Neuronal stem cell (in vitro differentiated cells): ENCODE measurements around the gene GASK1B.

Source experiments
- DNase-seq: peaks from one replicate; pipeline ENCODE4 v3.0.0-alpha.2; 2013; ENCODE audit warnings: low spot score
- H2AFZ ChIP-seq: one replicate; pipeline ENCODE4 v1.6.1; 2013; ENCODE audit warnings: mild to moderate bottlenecking, low read length, inconsistent platforms
- H2AK5ac ChIP-seq: 2 replicates; pipeline ENCODE4 v1.6.1; 2013; ENCODE audit warnings: low read depth, mild to moderate bottlenecking, inconsistent platforms, low read length, moderate library complexity, mixed read lengths
- H2BK120ac ChIP-seq: 2 replicates; pipeline ENCODE4 v1.6.1; 2013; ENCODE audit warnings: low read depth, mild to moderate bottlenecking, inconsistent platforms, low read length, moderate library complexity, mixed read lengths
- H2BK12ac ChIP-seq: one replicate; pipeline ENCODE4 v1.6.1; 2013; ENCODE audit warnings: low read length, inconsistent platforms
- H2BK15ac ChIP-seq: 2 replicates; pipeline ENCODE4 v1.6.1; 2013; ENCODE audit warnings: mild to moderate bottlenecking, low read length, inconsistent platforms, mixed read lengths
- H2BK5ac ChIP-seq: one replicate; pipeline ENCODE4 v1.6.1; 2013; ENCODE audit warnings: inconsistent platforms, mild to moderate bottlenecking, low read length, moderate library complexity
- H3K14ac ChIP-seq: one replicate; pipeline ENCODE4 v1.6.1; 2013; ENCODE audit warnings: low read length, inconsistent platforms
- H3K18ac ChIP-seq: 2 replicates; pipeline ENCODE4 v1.6.1; 2013; ENCODE audit warnings: low read length, inconsistent platforms
- H3K23ac ChIP-seq: 2 replicates; pipeline ENCODE4 v1.6.1; 2013; ENCODE audit warnings: low read depth, mild to moderate bottlenecking, mixed read lengths, low read length, inconsistent platforms; ENCODE audit not compliant: poor library complexity
- H3K27ac ChIP-seq: replicated peaks from 3 replicates; pipeline ENCODE4 v1.5.1; 2013; ENCODE audit warnings: low read length, inconsistent platforms
- H3K27me3 ChIP-seq, 3 experiments: 2 replicates each; pipeline ENCODE4 v1.6.1; 2013; ENCODE audit warnings: low read length in 3 of 3, mild to moderate bottlenecking in 2 of 3, inconsistent platforms in 1 of 3, low read depth in 1 of 3, mixed read lengths in 1 of 3, moderate library complexity in 1 of 3; ENCODE audit not compliant: control insufficient read depth in 3 of 3, insufficient read depth in 3 of 3
- H3K36me3 ChIP-seq, 2 donors: replicated peaks in 1 of 2; 2 replicates each; pipeline ENCODE4 v1.6.1; 2013; ENCODE audit warnings: low read length in 2 of 2; ENCODE audit not compliant: control insufficient read depth in 2 of 2, insufficient read depth in 2 of 2
- H3K4ac ChIP-seq: 2 replicates; pipeline ENCODE4 v1.6.1; 2013; ENCODE audit warnings: inconsistent platforms, mild to moderate bottlenecking, low read length, moderate library complexity
- H3K4me1 ChIP-seq, 2 donors: 1 replicate in 1 of 2; 2 replicates in 1 of 2; pipeline ENCODE4 v1.6.1; 2013; ENCODE audit warnings: low read length in 2 of 2, low read depth in 1 of 2; ENCODE audit not compliant: control insufficient read depth in 2 of 2, insufficient read depth in 1 of 2
- H3K4me2 ChIP-seq: one replicate; pipeline ENCODE4 v1.6.1; 2013; ENCODE audit warnings: mild to moderate bottlenecking, low read length, inconsistent platforms; ENCODE audit not compliant: insufficient read depth, poor library complexity, severe bottlenecking
- H3K4me3 ChIP-seq, 2 donors: 2 replicates each; pipeline ENCODE4 v1.5.1; 2013; ENCODE audit warnings: low read length in 2 of 2, mild to moderate bottlenecking in 2 of 2, inconsistent platforms in 1 of 2, moderate library complexity in 1 of 2
- H3K79me1 ChIP-seq: one replicate; pipeline ENCODE4 v1.6.1; 2013; ENCODE audit warnings: low read depth, mild to moderate bottlenecking, inconsistent platforms, low read length, moderate library complexity
- H3K9ac ChIP-seq: one replicate; pipeline ENCODE4 v1.6.1; 2013; ENCODE audit warnings: mild to moderate bottlenecking, low read depth, low read length, inconsistent platforms; ENCODE audit not compliant: poor library complexity
- H3K9me3 ChIP-seq, 2 donors: replicated peaks in 1 of 2; 2 replicates each; pipeline versions ENCODE3 to v1.6.1; 2013; ENCODE audit warnings: low read length in 2 of 2, mild to moderate bottlenecking in 2 of 2, inconsistent platforms in 1 of 2, low read depth in 1 of 2, mixed read lengths in 1 of 2, moderate library complexity in 1 of 2; ENCODE audit not compliant: control insufficient read depth in 2 of 2, insufficient read depth in 1 of 2
- H4K8ac ChIP-seq: one replicate; pipeline ENCODE4 v1.6.1; 2013; ENCODE audit warnings: low read depth, mild to moderate bottlenecking, inconsistent platforms, low read length, moderate library complexity
- H4K91ac ChIP-seq: one replicate; pipeline ENCODE4 v1.6.1; 2013; ENCODE audit warnings: low read length, low read depth, mild to moderate bottlenecking, inconsistent platforms; ENCODE audit not compliant: poor library complexity
- WGBS, 2 donors: extraction: QIAGEN DNeasy Blood & Tissue Kit; methylation state at CpG; one replicate each; pipeline ENCODE4 v1.1.7; 2013; ENCODE audit warnings: missing lambda C conversion rate in 2 of 2, mixed read lengths in 1 of 2; ENCODE audit not compliant: insufficient read length in 2 of 2, insufficient replicate concordance in 1 of 2; ENCODE audit errors: extremely low coverage in 2 of 2; 5-methylcytosine and 5-hydroxymethylcytosine counted together

GASK1B gene

DNA sequence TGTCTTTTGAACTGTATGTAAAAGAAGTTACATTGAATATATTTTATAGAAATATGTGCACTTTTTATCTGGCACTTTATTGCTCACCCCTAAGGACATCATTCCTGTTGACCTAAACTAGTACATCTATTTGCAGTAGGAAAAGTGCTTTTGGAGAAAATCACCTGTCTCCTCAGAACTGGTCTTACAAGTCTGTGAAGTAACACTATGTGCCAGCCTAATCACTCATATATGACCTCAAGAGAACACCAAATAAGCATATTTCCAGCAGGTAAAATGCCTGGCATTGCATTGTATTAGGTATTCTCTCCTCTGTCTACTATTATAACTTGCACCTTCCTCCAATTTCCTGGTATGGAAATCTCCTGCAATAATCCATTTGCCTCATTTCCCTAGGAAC lies 4.0 kb upstream of the GASK1B start:
- no peak overlapping the region for H4K8ac ChIP-seq
- H3K14ac ChIP-seq: no peak overlapping the region
- no peak overlapping the region for H3K4me2 ChIP-seq
- H3K27me3 ChIP-seq: no peaks in the 10 kb centered on the region
- H3K18ac ChIP-seq: no peak overlapping the region
- no peak overlapping the region for H3K23ac ChIP-seq
- no peak overlapping the region for H3K4ac ChIP-seq
- H4K91ac ChIP-seq: no peak overlapping the region
- peaks cover 0 to 4% of the 10 kb centered on the region in 2 donors for H3K4me1 ChIP-seq
- H2BK120ac ChIP-seq: no peak overlapping the region
- H3K4me3 ChIP-seq: no peak overlapping the region
- no peak overlapping the region for H2BK5ac ChIP-seq
- H3K79me1 ChIP-seq: no peaks in the 10 kb centered on the region
- no peak for DNase-seq
- H3K9ac ChIP-seq: no peak overlapping the region
- no peak overlapping the region for H2BK15ac ChIP-seq
- H2AFZ ChIP-seq: no peak overlapping the region
- no peak overlapping the region for H3K27ac ChIP-seq
- no peak overlapping the region for H2BK12ac ChIP-seq
- H2AK5ac ChIP-seq: no peak overlapping the region
- H3K36me3 ChIP-seq: no peaks in the 10 kb centered on the region
- no peaks in the 10 kb centered on the region for H3K9me3 ChIP-seq

DNA sequence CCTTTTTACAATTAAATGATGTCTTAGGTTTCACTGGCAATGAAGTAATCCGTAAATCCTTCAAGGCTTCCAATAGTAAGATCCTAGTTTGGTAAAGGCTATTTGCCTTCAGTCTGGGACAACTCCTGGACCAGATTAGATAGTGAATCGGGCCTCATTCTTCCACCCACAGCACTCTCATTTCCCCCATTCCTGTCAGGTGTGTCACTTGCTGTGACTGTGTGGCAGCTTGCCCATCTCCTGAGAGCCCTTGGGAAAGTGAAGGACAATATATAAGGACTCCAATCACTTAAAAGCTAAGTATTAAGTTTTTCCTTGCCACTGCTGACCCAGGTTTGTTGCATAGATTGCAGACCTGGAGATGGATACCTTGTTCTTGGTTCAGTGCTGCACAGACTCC lies 3.3 kb upstream of the GASK1B start:
- Histone ChIP-seq H3K4me2 (no peak overlapping the region), H2AFZ (no peak overlapping the region), H4K91ac (no peak overlapping the region), H2AK5ac (no peak overlapping the region), H3K4ac (no peak overlapping the region), H3K23ac (no peak overlapping the region), H2BK12ac (no peak overlapping the region), H3K4me1 (peaks cover 0 to 4% of the 10 kb centered on the region in 2 donors), H3K4me3 (no peak overlapping the region), H3K9me3 (no peaks in the 10 kb centered on the region), H3K27me3 (no peaks in the 10 kb centered on the region), H3K18ac (no peak overlapping the region), H3K27ac (no peak overlapping the region), H4K8ac (no peak overlapping the region), H3K79me1 (no peaks in the 10 kb centered on the region), H2BK120ac (no peak overlapping the region), H2BK5ac (no peak overlapping the region), H3K9ac (no peak overlapping the region), H3K14ac (no peak overlapping the region), H2BK15ac (no peak overlapping the region), H3K36me3 (no peaks in the 10 kb centered on the region)
- WGBS, 2 donors: no CpG with 5 or more reads among the region's 2 CpGs
- no peak for DNase-seq

DNA sequence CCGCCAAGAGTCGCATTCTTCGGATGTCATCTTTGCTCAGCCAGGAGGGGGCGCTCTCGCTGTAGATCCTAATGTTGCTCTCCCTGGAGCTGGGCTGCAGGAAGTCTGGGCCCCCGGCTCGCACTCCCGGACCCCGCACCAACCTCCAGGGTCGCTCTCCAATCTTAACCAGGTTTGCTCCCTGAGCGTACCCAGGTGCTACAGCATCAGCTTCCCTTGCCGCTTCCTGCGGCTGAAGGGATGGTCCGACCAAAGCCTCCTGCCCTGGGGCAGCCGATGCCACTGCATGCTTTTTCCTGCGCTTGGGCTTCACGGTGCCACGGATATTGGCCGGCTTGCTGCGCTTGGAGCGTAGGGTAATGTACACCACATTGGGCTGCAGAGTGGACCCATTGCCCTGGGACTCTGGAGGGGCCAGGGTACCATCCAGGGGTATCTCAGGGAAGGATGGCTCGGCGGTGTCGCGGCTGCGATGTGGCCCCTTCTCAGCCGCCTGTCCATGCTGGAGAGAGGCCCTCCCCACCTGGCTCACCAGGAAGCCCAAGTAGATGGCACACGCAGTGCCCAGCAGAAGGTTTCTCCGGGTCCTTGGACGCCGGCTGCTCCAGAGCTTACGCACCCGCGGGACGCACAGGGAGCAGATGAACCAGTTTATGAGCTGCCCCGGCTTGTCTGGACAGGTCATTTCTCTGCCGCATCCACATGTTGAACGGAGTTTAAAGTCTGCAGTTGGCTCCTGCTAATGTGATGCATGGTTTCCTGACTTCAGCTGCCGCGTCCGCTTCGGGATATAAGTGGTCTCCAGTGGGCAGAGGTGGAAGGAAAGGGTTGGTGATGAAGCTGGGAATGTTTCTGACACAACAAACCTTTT lies 1.9 kb downstream of the GASK1B start:
- DNase-seq: no peak

DNA sequence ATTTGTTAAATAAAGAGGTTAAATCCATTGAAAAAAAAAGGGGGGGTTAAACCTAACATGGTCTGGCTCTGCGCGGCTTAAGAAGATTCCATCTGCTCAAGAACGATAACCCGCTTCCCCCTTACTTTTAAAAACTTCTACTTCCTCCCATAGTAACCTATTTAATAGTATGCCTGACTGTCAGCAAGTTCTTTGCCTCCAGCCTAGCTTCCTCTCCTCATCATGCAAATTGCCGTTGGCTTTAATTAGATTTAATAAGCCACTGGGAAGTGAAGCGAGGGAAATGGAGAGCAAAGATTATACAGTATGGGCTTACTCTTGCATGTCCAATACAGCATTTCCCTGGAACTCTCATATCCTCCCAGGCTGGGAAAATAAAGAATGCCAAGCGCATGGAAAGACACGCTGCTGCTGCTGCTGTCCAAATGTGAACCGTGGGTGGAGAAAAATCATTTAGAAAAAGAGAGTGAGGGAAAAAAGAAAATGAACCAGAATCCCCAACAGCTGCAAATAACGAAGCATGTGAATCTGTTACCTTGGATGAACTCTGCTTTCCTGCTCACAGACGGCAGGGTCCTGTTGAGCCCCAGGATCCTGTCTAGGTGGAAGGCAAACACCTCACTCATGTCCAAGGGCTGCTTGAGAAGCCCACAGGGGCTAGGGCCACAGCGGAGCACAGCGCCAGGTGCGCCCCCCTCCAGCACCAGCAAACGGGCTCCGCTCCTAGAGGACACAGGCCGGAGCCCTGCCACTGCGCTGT lies 2.7 kb downstream of the GASK1B start:
- no peak overlapping the region for H4K8ac ChIP-seq
- no peak overlapping the region for H2AFZ ChIP-seq
- H3K23ac ChIP-seq: peak overlapping the region; percentile 9
- DNase-seq: no peak
- no peaks in the 10 kb centered on the region for H3K27me3 ChIP-seq
- no peak overlapping the region for H2BK15ac ChIP-seq
- no peak overlapping the region for H4K91ac ChIP-seq
- H3K27ac ChIP-seq: no peak overlapping the region
- H3K79me1 ChIP-seq: no peaks in the 10 kb centered on the region
- peak overlapping the region; percentile 40 for H2AK5ac ChIP-seq
- no peak overlapping the region for H2BK5ac ChIP-seq
- no CpG with 5 or more reads among the region's 18 CpGs for WGBS, 2 donors
- no peak overlapping the region for H3K9ac ChIP-seq
- H3K4me2 ChIP-seq: no peak overlapping the region
- H3K9me3 ChIP-seq: no peaks in the 10 kb centered on the region
- H2BK120ac ChIP-seq: no peak overlapping the region
- H3K4ac ChIP-seq: no peak overlapping the region
- H3K4me3 ChIP-seq: no peak overlapping the region
- no peak overlapping the region for H3K14ac ChIP-seq
- H3K18ac ChIP-seq: peak overlapping the region; percentile 42
- H3K4me1 ChIP-seq: peaks cover 0 to 4% of the 10 kb centered on the region in 2 donors
- H2BK12ac ChIP-seq: no peak overlapping the region
- no peaks in the 10 kb centered on the region for H3K36me3 ChIP-seq

More for the DNA sequence above, 1.9 kb downstream of the GASK1B start:
- H3K27me3 ChIP-seq: no peaks in the 10 kb centered on the region
- no peak overlapping the region for H3K4ac ChIP-seq
- no peak overlapping the region for H3K4me3 ChIP-seq
- H2BK15ac ChIP-seq: no peak overlapping the region
- peak overlapping the region; percentile 35 for H3K9ac ChIP-seq
- H3K23ac ChIP-seq: peak overlapping the region; percentile 9
- H3K18ac ChIP-seq: peak overlapping the region; percentile 44
- peak overlapping the region; percentile 54 for H2AFZ ChIP-seq
- no peak overlapping the region for H2BK5ac ChIP-seq
- peak overlapping the region; percentile 2 for H4K91ac ChIP-seq
- WGBS, 2 donors: no CpG with 5 or more reads among the region's 42 CpGs
- H3K36me3 ChIP-seq: no peaks in the 10 kb centered on the region
- H3K27ac ChIP-seq: no peak overlapping the region
- H2BK120ac ChIP-seq: no peak overlapping the region
- peak overlapping the region; percentile 40 for H2AK5ac ChIP-seq
- H3K9me3 ChIP-seq: no peaks in the 10 kb centered on the region
- no peak overlapping the region for H2BK12ac ChIP-seq
- H3K4me1 ChIP-seq: peaks cover 0 to 4% of the 10 kb centered on the region in 2 donors
- H4K8ac ChIP-seq: no peak overlapping the region
- no peak overlapping the region for H3K14ac ChIP-seq
- H3K79me1 ChIP-seq: no peaks in the 10 kb centered on the region
- no peak overlapping the region for H3K4me2 ChIP-seq
